Spleen (tissue), 7 donors: ENCODE data around the gene TRIM29.

Source experiments
- POLR2A ChIP-seq, 3 donors: fragments of 450-650 bp; IDR thresholded peaks; one replicate each; pipeline ENCODE4 v1.5.1; 2017; ENCODE audit warnings: antibody characterized with exemption in 3 of 3, mild to moderate bottlenecking in 1 of 3
- POLR2AphosphoS5 ChIP-seq, 3 donors: sonication (generic); formaldehyde crosslinking; IDR thresholded peaks; one replicate each; pipeline ENCODE4 v1.5.1; 2017; ENCODE audit warnings: antibody characterized with exemption in 3 of 3
- TF ChIP-seq, protein P1 (sequence below), 11 experiments: fragments of 200-600 bp in 7 of 11; fragments of 450-650 bp in 4 of 11; sonication (generic) in 4 of 11; IDR thresholded peaks in 8 of 11; conservative IDR thresholded peaks in 3 of 11; 1 replicate in 7 of 11; 2 replicates in 4 of 11; pipeline versions ENCODE4 v1.4.0 to v1.8.0; 2016 to 2021; ENCODE audit warnings: antibody characterized with exemption in 11 of 11, inconsistent platforms in 4 of 11, mild to moderate bottlenecking in 1 of 11
- donor health status: DM: no; HTN: no; CAD: no; lungs with moderate emphysema.
- donor health status: DM: no; HTN: no; CAD: no.
- donor health status: DM: no; HTN: no; CAD: no.

DNA sequence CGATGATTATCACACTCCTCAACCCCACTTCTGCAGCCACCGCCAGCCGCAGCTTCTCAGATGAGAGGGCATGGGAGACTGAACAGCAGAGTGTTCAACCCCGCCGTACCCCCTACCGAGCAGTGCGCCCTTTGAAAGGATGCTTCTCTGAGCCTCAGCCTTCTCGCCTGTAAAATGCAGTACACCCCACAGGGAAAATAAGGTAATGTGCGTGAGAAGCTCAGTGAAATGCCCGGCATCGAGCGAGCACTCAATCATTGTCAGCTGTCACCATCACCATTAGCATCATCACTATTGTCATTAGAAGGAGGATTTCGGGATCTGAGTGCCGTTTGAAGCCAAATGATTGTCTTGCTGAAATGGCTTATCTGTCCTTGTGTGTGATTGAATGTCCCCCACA lies 13.6 kb downstream of the TRIM29 start:
- TF ChIP-seq, protein P1, sequence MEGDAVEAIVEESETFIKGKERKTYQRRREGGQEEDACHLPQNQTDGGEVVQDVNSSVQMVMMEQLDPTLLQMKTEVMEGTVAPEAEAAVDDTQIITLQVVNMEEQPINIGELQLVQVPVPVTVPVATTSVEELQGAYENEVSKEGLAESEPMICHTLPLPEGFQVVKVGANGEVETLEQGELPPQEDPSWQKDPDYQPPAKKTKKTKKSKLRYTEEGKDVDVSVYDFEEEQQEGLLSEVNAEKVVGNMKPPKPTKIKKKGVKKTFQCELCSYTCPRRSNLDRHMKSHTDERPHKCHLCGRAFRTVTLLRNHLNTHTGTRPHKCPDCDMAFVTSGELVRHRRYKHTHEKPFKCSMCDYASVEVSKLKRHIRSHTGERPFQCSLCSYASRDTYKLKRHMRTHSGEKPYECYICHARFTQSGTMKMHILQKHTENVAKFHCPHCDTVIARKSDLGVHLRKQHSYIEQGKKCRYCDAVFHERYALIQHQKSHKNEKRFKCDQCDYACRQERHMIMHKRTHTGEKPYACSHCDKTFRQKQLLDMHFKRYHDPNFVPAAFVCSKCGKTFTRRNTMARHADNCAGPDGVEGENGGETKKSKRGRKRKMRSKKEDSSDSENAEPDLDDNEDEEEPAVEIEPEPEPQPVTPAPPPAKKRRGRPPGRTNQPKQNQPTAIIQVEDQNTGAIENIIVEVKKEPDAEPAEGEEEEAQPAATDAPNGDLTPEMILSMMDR (IDR thresholded peaks at IDR 0.05 in 8 of 11, conservative IDR thresholded peaks at IDR 0.05 in 3 of 11), result no peak
- TF ChIP-seq POLR2A (IDR thresholded peaks at IDR 0.05) (no peak), POLR2AphosphoS5 (IDR thresholded peaks at IDR 0.05) (no peak)
